T-helper 9 cell (primary cell): Measurements from ENCODE around the gene SGIP1.
"Not testable (repeated sequence)": the region's sequence is repeated elsewhere in the genome, so short reads cannot be mapped to it uniquely, and the experiment has no call there.

Source experiments
- DNase-seq: peaks from one replicate; pipeline ENCODE4 v3.0.0-alpha.2; 2020

Gene SGIP1

GRCh38 chr1:66734531-66734930, 200.6 kb downstream of the SGIP1 start:
- DNase-seq: not testable (repeated sequence)

- DNase-seq: no peak
These were observed 203.9 kb downstream of the SGIP1 start for GRCh38 chr1:66737836-66738235.

GRCh38 chr1:66739401-66740157, 205.6 kb downstream of the SGIP1 start:
- DNase-seq: no peak

GRCh38 chr1:66745451-66745850, 211.5 kb downstream of the SGIP1 start:
- DNase-seq: no peak

- no peak for DNase-seq
These were observed 213.5 kb downstream of the SGIP1 start for GRCh38 chr1:66747501-66747900.

GRCh38 chr1:66750577-66750976, 216.6 kb downstream of the SGIP1 start:
- no peak for DNase-seq

- DNase-seq: no peak
These were observed 217.2 kb downstream of the SGIP1 start for GRCh38 chr1:66751160-66751559.

- DNase-seq: no peak
These were observed 218.1 kb downstream of the SGIP1 start, which contains the start of gene DYNLT5 for GRCh38 chr1:66752000-66752592. TSS of gene DYNLT5 (plus strand) at chr1:66752459. CDS start at chr1:66754659, 2,200 bp downstream.

GRCh38 chr1:66752671-66753371, 218.9 kb downstream of the SGIP1 start:
- no peak for DNase-seq

GRCh38 chr1:66757722-66758240, 223.8 kb downstream of the SGIP1 start:
- no peak for DNase-seq

- no peak for DNase-seq
These were observed 224.3 kb downstream of the SGIP1 start for GRCh38 chr1:66758241-66758755.

GRCh38 chr1:66760506-66760905, 226.6 kb downstream of the SGIP1 start:
- no peak for DNase-seq

- no peak for DNase-seq
These were observed 227.3 kb downstream of the SGIP1 start for GRCh38 chr1:66761221-66761620.

- peak; percentile 15 for DNase-seq
These were observed 231.1 kb downstream of the SGIP1 start for GRCh38 chr1:66764994-66765578.

- no peak for DNase-seq
These were observed 233.7 kb downstream of the SGIP1 start for GRCh38 chr1:66767626-66768025.

- DNase-seq: no peak
These were observed 235.0 kb downstream of the SGIP1 start for GRCh38 chr1:66768965-66769364.

- no peak for DNase-seq
These were observed 235.7 kb downstream of the SGIP1 start for GRCh38 chr1:66769512-66770229.

- DNase-seq: no peak
These were observed 236.3 kb downstream of the SGIP1 start for GRCh38 chr1:66770240-66770639.

GRCh38 chr1:66770694-66771093, 236.7 kb downstream of the SGIP1 start:
- DNase-seq: no peak

- no peak for DNase-seq
These were observed 239.3 kb downstream of the SGIP1 start for GRCh38 chr1:66773227-66773626.

GRCh38 chr1:66774438-66774837, 240.5 kb downstream of the SGIP1 start:
- no peak for DNase-seq

GRCh38 chr1:66775646-66776045, 241.7 kb downstream of the SGIP1 start:
- no peak for DNase-seq
